Dedifferentiated amniotic fluid mesenchymal stem cell (primary cell): ENCODE data around the gene CACNG4.

Experiments used
- DNase-seq: peaks from one replicate; pipeline ENCODE4 v3.0.0-alpha.2; 2016; ENCODE audit errors: extremely low spot score

Gene CACNG4

DNA sequence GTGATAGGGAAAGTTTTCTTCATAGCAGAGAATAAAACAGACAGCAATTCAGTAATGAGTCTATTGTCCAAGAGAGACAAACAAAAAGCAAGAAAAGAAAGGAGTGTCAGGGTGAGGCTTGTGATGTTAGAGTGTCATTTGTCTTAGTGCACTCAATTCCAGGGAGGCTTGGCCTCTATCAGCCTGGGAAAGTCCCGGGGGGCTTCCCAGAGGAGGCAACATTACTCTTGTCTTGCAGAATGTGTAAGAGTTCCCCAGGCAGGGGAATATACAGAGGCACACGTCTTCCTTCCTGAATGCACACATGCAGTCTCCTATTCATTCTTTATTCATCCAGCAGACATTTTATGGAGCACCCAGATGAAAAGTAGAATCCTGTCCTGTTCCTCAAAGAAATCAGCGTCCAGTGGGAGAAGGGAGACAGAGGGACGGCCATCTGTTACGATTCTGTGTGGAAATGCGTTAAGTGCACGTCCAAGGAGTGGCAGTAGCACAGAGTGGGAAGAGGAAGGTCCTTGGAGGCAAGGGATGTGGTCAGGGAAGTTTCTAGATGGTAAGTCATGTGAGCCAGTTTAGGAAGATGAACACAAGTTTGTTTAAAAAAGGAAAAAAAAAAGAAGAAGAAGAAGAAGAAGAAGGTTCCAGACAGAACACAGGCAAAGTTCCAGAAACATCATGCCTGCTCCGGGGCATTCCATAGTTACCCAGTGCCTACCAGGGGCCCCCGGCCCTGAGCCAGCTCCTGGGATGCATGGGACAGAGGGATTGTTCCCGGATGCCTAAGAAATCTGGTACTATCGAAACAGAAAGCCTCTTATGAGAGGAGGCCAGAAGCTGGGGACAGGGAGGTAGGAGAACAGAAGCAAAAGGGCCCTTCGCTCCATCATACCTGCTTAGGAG, 21.1 kb downstream of the CACNG4 start:
- no peak for DNase-seq

DNA sequence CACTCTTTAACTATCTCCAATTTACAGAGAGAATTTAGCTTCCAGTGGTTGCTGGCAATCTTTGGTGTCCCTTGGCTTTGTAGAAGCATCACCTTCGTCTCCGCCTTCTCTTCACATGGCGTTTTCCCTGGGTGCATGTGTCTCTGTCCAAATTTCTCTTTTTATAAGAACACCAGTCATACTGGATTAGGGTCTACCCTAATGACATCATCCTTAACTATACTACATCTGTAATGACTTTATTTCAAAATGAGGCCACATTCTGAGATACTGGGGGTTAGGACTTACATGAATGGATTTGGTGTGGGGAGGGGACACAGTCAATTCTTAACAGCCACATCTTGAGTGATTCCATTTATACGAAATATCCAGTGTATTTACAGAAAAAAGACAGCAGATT, 22.2 kb downstream of the CACNG4 start:
- DNase-seq, result no peak

- DNase-seq, result no peak
Observed at GRCh38 chr17:66987059-66987616, 22.6 kb downstream of the CACNG4 start.

- DNase-seq, result no peak
Observed at GRCh38 chr17:66988069-66988798, 23.7 kb downstream of the CACNG4 start.

DNA sequence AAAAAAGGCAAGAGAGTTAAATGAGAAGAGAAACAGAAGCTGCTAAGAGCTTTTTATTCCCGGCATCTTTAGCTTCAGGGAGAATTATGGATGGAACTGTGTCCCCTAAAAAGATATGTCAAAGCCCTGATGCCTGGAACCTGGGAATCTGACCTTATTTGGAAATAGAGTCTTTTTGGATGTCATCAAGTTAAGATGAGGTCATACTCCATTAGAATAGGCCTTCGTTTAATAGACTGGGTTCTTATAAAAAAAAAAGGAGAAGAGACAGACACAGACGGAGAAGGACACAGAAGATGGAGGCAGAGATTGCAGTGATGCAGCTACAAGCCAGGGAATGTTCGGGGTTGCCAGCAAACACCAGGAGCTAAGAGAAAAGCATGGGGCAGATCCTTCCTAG, 24.6 kb downstream of the CACNG4 start:
- no peak for DNase-seq

DNA sequence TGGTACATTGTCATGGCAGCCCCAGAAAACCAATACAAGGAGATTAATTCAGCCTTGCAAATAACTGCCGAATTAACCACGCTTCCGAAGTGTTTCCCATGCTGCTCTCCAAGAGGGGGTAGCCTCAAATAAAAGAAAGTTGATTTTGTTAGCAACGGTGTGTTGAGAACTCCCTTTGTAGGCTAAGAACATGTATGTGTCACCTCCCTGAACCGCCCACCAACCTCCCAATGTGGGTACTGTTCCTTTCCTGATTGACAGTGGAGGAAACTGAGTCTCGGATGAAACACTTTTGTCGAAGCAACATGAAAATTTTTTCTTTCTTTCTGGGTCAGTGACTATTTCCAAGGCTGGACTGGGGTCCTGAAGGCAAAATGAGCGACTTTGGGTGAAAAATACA, 25.1 kb downstream of the CACNG4 start:
- DNase-seq, result no peak

GRCh38 chr17:66990047-66990446, 25.5 kb downstream of the CACNG4 start:
- DNase-seq, result no peak

GRCh38 chr17:66992911-66993442, 28.5 kb downstream of the CACNG4 start:
- no peak for DNase-seq

GRCh38 chr17:66994361-66994760, 29.9 kb downstream of the CACNG4 start:
- no peak for DNase-seq

DNA sequence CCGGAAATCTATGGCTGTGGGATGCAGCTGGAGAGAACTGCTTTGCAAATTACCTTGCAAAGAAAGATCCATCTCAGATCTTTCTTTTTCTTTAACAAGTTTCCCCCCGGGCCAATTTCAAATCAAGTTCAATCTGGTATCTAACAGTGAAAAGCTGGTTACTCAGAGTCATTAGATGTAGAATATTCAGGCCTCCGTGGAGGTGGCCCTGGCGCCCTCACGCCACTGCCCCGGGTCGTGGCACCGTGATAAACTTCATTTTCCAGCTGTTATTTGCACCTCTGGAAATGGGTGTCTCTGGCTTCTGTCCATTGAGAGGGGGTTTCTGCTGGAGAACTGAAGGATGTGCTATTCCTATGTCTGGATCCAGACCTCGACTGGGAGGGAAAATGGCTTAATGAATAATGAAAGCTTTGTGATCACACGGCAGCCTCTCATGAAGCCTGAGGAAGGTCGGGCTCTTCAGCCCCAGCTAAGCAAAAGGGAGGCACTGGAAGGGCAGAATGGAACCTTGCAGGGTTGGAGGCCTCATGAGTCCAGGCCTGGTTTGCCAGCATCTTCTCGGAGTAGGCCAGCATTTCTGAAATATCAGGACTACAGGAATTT, 30.5 kb downstream of the CACNG4 start:
- DNase-seq, result no peak

DNA sequence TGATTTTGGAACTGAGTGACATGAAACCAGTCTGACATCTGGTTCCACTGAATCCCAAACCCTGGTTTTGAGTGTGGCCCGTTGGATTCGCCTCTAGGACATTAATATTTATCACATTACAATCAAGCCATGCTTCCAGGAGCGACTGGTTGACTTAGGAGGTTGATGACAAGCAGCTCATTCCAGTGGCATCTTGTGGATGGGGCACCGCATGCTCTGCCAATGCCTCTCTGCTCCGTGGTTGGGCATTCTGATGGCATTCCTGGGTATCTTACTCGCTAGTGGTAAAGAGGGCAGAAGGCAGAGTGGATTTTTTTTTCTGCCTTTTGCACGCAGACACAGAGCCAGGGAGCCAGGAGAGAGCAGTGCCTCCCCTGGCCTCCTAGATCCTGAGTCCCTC, 31.4 kb downstream of the CACNG4 start:
- DNase-seq, result no peak

DNA sequence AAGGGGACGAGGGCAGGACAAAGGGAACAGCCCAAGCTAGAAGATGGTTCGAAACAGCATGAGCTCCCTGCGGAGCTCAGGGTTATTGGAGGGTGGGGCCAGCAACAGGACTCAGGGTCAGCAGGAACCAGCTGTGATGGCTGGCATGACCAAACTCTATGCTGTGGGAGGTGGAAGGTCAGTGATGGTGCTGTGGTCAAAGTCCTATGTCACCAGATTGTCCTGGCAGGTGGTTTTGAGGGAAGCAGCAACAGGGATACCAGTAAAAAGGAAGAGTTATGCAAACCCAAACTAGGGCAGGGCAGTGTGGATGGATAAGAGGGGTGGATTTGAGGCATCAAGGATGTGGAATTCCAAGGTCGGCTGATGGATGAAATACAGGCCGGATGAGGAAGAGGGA, 32.4 kb downstream of the CACNG4 start:
- no peak for DNase-seq

DNA sequence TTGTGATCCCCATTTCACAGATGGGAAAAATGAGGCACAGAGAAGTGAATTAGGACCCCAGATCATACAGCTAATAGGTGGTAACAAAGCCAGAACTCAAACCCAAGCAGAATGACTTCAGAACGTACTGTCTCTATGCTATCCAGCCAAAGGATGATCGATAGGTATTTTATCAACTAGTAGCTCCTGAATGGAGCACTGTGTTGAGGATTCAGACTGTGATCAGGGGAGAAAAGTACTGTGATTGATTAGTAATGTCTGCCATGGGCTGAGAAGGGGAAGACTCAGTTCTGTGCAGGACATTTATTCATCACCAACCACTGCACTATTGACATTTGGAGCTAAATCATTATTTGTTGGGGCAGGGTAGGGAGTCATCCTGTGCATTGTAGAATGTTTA, 38.7 kb downstream of the CACNG4 start:
- DNase-seq, result no peak

DNA sequence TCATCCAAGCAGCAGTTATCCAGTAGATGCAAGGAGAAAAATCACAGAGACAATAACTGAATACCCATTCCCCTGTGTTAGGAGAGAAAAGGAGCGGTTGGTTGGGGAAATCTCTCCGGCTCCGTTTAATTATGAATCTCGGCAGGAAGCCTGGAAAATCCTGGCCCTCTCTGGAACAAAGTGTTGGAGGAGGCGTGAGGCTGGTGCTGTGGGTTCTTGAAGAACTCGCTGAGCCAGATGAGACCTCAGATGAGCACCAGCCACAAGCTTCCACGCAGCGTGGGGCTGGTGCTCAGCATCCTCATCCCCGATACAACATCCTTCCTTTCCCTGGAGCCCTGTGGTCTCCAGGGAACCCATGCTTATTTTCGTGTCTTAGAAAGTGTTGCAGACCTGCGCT, 39.7 kb downstream of the CACNG4 start:
- no peak for DNase-seq

DNA sequence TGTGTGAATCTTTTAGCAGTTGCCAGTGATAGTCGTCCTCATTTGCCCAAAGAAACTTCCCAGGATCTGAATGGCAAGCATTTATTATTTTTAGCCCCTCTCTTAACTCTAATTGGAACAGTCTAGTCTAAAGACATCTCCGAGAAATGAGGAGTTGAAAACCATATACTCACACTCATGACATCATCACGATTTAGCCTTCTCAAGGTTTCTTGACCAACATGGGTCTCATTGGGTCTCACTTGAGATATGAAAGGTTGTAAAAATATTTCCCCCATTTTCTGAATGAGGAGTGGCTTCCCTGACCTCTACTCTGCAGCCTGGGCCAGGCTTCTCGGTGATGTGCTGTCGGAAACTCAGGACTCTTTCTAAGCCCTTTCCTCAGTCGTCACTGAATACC, 42.8 kb downstream of the CACNG4 start:
- DNase-seq, result no peak

DNA sequence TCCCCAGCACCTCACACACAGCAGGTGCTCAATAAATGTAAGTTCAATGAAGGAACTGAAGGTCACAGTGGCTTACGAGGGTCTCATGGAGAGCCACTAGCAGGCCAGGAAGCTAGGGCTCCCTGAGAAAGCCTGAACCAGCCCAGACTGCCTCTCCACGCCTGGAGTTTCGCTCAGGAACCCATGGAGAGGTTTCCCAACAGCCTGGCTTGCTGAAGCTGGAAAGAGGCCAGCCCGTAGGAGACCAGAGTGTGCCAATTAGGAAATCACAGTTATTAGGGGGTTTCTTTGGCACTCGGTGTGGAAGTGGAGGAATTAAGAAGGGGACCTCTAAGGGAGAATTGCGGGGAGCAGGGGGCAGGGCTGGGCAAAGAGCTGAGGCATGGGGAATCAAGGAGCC, 43.6 kb downstream of the CACNG4 start:
- DNase-seq, result no peak

- DNase-seq, result no peak
Observed at GRCh38 chr17:67011527-67012175, 47.1 kb downstream of the CACNG4 start.

DNA sequence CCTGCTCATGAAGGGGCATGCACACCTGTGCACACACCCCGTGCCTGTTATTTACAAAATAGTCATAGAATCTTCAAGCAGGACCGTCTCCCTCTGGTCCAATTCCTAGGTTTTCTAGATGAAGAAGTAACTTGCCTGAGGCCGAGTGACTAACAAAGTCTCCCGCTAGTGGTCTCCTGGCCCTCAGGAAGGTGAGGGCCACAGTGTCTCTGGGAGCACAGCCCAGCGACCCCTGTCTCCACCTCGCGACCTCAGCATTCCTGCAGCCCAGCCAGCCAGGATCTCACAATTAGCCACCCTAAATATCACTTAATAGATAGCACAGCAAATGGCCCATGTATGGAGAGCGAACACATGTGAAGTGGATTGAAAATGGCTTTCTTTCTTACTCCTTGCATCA, 49.4 kb downstream of the CACNG4 start:
- no peak for DNase-seq

DNA sequence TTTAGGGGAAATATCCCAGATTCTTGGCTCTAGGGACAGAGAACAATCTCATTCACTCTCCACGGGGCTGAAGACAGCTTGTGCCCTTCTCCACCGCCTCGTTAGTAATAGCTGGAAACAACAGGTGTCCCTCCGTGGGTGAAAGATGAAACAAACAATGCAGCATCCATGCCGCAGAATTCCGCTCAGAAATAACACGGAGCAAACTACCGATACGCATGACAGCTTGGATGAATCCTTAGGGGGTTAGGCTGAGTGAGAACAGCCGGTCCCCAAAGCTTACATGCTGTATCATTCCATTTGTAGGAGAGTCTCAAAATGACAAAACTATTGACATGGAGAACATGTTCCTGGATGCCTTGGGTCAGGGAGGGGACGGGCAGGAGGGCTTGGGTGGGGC, 50.5 kb downstream of the CACNG4 start:
- DNase-seq, result no peak

GRCh38 chr17:67016039-67016762, 51.7 kb downstream of the CACNG4 start:
- DNase-seq, result no peak

- DNase-seq, result no peak
Observed at GRCh38 chr17:67017910-67018309, 53.4 kb downstream of the CACNG4 start.
